Measurements from ENCODE around the gene VWA8. TPM values are rescaled to one million over a fixed set of nuclear protein-coding genes. Genes with fewer than 3 reads are reported as not detected.

Gene VWA8
- total RNA-seq, 1 donor from 2014 or later, result 33.4 TPM

DNA sequence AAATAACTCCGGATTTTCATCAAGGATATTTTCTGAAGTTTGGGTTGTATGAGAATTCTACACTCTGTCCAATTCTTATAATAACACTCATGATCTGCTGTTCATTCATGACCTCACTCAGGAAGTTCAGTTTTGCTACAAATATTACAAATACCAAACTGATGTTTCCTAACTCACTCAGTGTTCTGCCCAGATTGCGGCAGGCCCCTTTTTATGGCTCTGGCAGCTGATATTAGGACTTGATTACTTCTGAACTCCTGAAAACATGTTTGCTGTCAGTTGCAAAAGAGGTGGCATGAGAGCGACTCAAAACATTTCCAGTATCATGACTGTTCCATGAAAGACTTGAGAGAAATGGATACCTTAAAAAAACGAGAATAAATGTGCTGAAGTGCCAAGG lies 315.6 kb downstream of the VWA8 start:
- no peaks in the 10 kb centered on the region for H3K9me3 ChIP-seq
- no peaks in the 10 kb centered on the region for H3K36me3 ChIP-seq
- H3K4me3 ChIP-seq, result no peak overlapping the region
- peak overlapping the region; percentile 5 for H3K27ac ChIP-seq
- H3K4me1 ChIP-seq, result peaks cover 16% of the 10 kb centered on the region
- DNase-seq (ENCODE audit: extremely low spot score in 2 of 2), result no peak
- H3K27me3 ChIP-seq, result no peaks in the 10 kb centered on the region
- intact Hi-C loops (cut with DNase I), result no loop called here
- peak in 1 of 2 donors; percentile 59 for TF ChIP-seq POLR2AphosphoS5 (IDR thresholded peaks at IDR 0.05; ENCODE audit: insufficient read depth in 1 of 2, low read depth in 1 of 2)
- TF ChIP-seq, protein P1, sequence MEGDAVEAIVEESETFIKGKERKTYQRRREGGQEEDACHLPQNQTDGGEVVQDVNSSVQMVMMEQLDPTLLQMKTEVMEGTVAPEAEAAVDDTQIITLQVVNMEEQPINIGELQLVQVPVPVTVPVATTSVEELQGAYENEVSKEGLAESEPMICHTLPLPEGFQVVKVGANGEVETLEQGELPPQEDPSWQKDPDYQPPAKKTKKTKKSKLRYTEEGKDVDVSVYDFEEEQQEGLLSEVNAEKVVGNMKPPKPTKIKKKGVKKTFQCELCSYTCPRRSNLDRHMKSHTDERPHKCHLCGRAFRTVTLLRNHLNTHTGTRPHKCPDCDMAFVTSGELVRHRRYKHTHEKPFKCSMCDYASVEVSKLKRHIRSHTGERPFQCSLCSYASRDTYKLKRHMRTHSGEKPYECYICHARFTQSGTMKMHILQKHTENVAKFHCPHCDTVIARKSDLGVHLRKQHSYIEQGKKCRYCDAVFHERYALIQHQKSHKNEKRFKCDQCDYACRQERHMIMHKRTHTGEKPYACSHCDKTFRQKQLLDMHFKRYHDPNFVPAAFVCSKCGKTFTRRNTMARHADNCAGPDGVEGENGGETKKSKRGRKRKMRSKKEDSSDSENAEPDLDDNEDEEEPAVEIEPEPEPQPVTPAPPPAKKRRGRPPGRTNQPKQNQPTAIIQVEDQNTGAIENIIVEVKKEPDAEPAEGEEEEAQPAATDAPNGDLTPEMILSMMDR (IDR thresholded peaks at IDR 0.05), result no peak

DNA sequence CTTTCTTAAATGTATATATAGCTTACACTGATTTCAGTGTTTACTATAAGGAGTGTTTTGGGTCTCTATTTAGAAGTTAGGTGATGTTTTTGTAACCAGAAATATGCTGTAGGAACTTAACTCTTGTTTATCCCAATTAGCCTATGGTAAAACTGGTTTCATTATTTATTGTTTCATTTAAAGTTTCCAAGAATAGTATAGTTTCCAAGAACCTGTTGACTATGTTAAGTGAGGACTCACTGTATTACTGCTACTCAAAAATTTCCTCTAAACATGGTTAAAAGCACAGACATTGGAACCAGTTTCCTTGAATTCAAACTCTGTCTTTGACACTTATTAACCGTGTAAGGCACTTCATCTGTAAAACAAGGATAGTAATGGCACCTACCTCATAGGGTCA lies 316.2 kb downstream of the VWA8 start:
- TF ChIP-seq POLR2A (IDR thresholded peaks at IDR 0.05), result no peak
- TF ChIP-seq, protein P1 (IDR thresholded peaks at IDR 0.05), result no peak
- TF ChIP-seq POLR2AphosphoS5 (IDR thresholded peaks at IDR 0.05; ENCODE audit: insufficient read depth in 1 of 2, low read depth in 1 of 2), result no peak
- no peak overlapping the region for H3K4me3 ChIP-seq
- DNase-seq (ENCODE audit: extremely low spot score in 2 of 2), result no peak
- peak overlapping the region; percentile 5 for H3K27ac ChIP-seq
- no peaks in the 10 kb centered on the region for H3K36me3 ChIP-seq
- no peaks in the 10 kb centered on the region for H3K27me3 ChIP-seq
- H3K4me1 ChIP-seq, result peaks cover 16% of the 10 kb centered on the region
- no peaks in the 10 kb centered on the region for H3K9me3 ChIP-seq
- intact Hi-C loops (cut with DNase I), result no loop called here

DNA sequence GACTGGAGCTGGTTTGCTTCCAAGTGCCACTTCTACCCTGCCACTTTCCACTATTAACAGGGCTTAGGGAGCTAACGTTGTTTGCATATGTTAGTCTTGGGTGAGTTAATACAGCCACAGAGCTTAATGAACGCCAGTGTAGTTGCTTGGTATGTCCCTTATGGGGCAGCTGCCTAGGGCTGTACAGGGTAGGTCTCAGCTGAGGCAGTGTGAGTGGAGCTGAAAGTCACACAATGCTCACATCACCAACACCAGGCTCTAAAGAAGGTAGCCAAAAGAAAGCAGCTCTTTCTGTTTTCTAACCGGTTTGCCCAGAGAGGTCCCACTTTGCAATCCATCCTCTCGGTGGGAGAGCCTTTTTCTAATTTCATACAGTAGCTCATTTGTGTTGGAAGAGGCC lies 317.4 kb downstream of the VWA8 start:
- intact Hi-C loops (cut with DNase I), result no loop called here
- TF ChIP-seq POLR2AphosphoS5 (IDR thresholded peaks at IDR 0.05; ENCODE audit: insufficient read depth in 1 of 2, low read depth in 1 of 2), result no peak
- TF ChIP-seq POLR2A (IDR thresholded peaks at IDR 0.05), result no peak
- TF ChIP-seq, protein P1 (IDR thresholded peaks at IDR 0.05), result no peak
- no peak overlapping the region for H3K27ac ChIP-seq

DNA sequence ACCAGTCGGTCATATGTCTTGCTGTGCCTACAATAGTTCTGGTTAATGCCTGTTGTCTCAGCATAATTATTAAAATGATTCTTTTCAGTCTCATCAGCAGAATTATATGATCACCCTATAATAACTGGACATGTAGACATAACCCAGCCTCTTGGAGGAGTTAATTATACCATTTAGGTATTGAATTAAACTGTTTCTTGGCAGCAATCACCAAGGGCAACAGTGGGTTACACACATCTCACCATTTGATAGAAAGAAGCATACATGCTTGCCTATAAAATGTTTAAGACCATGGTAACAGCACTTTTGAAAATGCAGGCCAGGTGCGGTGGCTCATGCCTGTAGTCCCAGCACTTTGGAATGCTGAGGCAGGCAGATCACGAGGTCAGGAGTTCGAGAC lies 318.9 kb downstream of the VWA8 start:
- intact Hi-C loops (cut with DNase I), result no loop called here
- no peaks in the 10 kb centered on the region for H3K9me3 ChIP-seq

More for the DNA sequence above, 317.4 kb downstream of the VWA8 start:
- Histone ChIP-seq H3K27me3 (no peaks in the 10 kb centered on the region), H3K4me3 (no peak overlapping the region), H3K4me1 (peaks cover 16% of the 10 kb centered on the region), H3K36me3 (no peaks in the 10 kb centered on the region), H3K9me3 (no peaks in the 10 kb centered on the region)
- no peak for DNase-seq (ENCODE audit: extremely low spot score in 2 of 2)

DNA sequence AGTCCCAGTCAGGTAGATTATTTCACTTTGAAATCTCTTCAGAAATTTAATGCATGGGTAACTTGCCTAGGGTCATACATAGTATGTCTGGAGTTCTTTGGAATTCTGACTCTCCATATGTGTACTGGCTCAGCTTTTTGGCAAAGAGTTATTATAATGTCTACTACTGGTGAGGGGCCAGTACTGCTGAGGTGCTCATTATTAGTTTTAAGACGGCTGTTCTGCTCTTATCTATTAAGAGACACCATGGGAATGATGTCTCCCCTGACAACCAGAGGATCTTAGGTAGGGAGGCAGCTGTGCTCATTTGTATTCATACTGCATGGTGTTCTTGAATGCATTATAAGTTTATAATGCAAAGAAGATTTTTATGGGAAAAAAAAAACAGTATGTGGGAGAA lies 319.5 kb downstream of the VWA8 start:
- Histone ChIP-seq H3K36me3 (no peaks in the 10 kb centered on the region), H3K4me1 (peaks cover 16% of the 10 kb centered on the region), H3K9me3 (no peaks in the 10 kb centered on the region), H3K27me3 (no peaks in the 10 kb centered on the region), H3K4me3 (no peak overlapping the region), H3K27ac (peak overlapping the region; percentile 57)
- DNase-seq (ENCODE audit: extremely low spot score in 2 of 2), result no peak
- intact Hi-C loops (cut with DNase I), result no loop called here
- TF ChIP-seq, protein P1 (IDR thresholded peaks at IDR 0.05), result no peak
- TF ChIP-seq POLR2A (IDR thresholded peaks at IDR 0.05) (no peak), POLR2AphosphoS5 (IDR thresholded peaks at IDR 0.05; ENCODE audit: insufficient read depth in 1 of 2, low read depth in 1 of 2) (no peak)

More for the DNA sequence above, 318.9 kb downstream of the VWA8 start:
- H3K27me3 ChIP-seq, result no peaks in the 10 kb centered on the region
- DNase-seq (ENCODE audit: extremely low spot score in 2 of 2), result no peak
- peaks cover 16% of the 10 kb centered on the region for H3K4me1 ChIP-seq
- H3K4me3 ChIP-seq, result no peak overlapping the region
- no peaks in the 10 kb centered on the region for H3K36me3 ChIP-seq
- TF ChIP-seq, protein P1 (IDR thresholded peaks at IDR 0.05), result no peak
- no peak for TF ChIP-seq POLR2AphosphoS5 (IDR thresholded peaks at IDR 0.05; ENCODE audit: insufficient read depth in 1 of 2, low read depth in 1 of 2)
- TF ChIP-seq POLR2A (IDR thresholded peaks at IDR 0.05), result no peak
- no peak overlapping the region for H3K27ac ChIP-seq
